Measurements from ENCODE around the gene LMAN2. TPM values are rescaled to one million over a fixed set of nuclear protein-coding genes. Genes with fewer than 3 reads are reported as not detected.
"Not testable (repeated sequence)": the region's sequence is repeated elsewhere in the genome, so short reads cannot be mapped to it uniquely, and the experiment has no call there.

Gene LMAN2
- total RNA-seq, 4 donors from 2014 or later = 119 to 191 (median 160) TPM

DNA sequence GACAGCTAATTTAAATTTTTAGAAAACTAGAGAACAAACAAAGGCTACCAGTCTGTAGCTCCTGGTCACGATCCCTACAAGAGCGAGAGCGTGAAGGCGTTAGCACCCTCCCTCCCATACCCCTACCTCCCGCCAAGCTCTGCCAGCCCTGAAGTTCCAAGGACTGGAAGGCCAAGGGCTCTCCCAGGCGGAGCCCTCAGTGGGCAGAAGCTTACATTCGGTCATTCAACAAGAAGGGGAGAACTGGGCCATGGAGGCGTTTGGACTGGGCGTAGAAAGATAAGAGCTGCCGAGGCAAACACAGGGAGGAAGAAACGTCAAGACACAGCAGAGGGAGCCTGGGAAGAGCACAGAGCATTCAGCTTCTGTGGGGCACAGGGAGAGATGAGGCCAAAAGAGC lies 42.7 kb downstream of the LMAN2 start:
- Histone ChIP-seq H3K4me1 (peaks cover 67% of the 10 kb centered on the region), H3K36me3 (peaks cover 27% of the 10 kb centered on the region), H3K27ac (no peak overlapping the region), H3K27me3 (no peaks in the 10 kb centered on the region), H3K4me3 (no peak overlapping the region), H3K9me3 (no peaks in the 10 kb centered on the region)
- TF ChIP-seq EP300 (IDR thresholded peaks at IDR 0.05) (no peak), POLR2A (IDR thresholded peaks at IDR 0.05) (no peak), POLR2AphosphoS5 (IDR thresholded peaks at IDR 0.05) (no peak)
- TF ChIP-seq, protein P1, sequence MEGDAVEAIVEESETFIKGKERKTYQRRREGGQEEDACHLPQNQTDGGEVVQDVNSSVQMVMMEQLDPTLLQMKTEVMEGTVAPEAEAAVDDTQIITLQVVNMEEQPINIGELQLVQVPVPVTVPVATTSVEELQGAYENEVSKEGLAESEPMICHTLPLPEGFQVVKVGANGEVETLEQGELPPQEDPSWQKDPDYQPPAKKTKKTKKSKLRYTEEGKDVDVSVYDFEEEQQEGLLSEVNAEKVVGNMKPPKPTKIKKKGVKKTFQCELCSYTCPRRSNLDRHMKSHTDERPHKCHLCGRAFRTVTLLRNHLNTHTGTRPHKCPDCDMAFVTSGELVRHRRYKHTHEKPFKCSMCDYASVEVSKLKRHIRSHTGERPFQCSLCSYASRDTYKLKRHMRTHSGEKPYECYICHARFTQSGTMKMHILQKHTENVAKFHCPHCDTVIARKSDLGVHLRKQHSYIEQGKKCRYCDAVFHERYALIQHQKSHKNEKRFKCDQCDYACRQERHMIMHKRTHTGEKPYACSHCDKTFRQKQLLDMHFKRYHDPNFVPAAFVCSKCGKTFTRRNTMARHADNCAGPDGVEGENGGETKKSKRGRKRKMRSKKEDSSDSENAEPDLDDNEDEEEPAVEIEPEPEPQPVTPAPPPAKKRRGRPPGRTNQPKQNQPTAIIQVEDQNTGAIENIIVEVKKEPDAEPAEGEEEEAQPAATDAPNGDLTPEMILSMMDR (IDR thresholded peaks at IDR 0.05) = no peak
- 92% methylated on average over 11 of the region's 11 CpGs for WGBS
- DNase-seq (ENCODE audit: low spot score in 2 of 2) = no peak

DNA sequence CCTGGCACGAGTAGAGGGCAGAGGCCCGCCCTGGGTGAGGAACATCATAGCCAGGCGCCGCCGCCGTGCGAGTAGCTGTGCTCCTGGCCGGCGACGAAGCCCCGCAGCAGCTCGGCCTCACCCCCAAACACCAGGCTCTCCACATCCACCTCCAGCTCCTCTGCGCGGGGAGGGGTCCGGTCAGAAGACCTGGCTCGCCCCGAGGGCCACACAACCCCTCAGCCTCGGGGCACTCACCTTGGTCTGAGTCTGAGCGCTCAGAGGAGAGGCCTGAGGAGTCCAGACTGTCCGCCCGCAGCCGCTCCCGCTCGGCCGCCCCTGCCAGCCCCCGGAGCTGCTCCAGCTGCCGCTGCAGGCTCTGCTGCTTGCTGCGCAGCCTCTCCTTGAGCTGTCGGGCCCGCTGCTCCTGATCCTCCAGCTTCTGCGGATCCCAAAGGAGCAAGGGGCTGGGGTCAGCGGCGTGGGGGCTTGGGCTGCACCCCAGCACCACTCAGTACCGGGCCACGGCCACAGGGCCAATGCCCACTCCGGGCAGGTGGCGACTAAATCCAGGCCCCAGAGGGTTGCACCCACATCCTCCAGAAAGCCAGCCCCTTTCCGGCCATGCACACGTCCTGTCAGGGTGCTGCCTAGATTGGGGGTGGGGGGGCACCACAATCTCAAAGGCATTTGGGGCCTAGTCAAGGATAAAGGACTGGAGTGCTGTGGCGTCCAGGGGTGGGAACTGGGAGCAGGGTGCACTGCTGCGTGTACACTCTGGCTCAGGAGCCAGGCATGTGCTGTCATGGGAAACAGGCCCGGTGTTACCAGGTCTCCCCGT lies 43.7 kb downstream of the LMAN2 start:
- peaks cover 69% of the 10 kb centered on the region for H3K4me1 ChIP-seq
- no peaks in the 10 kb centered on the region for H3K27me3 ChIP-seq
- no peak overlapping the region for H3K27ac ChIP-seq
- peaks cover 27% of the 10 kb centered on the region for H3K36me3 ChIP-seq
- H3K4me3 ChIP-seq = no peak overlapping the region
- H3K9me3 ChIP-seq = no peaks in the 10 kb centered on the region
- WGBS = 85% methylated on average over 31 of the region's 43 CpGs
- TF ChIP-seq POLR2A (IDR thresholded peaks at IDR 0.05) (no peak), EP300 (IDR thresholded peaks at IDR 0.05) (no peak), POLR2AphosphoS5 (IDR thresholded peaks at IDR 0.05) (no peak)
- TF ChIP-seq, protein P1 (IDR thresholded peaks at IDR 0.05) = no peak
- DNase-seq (ENCODE audit: low spot score in 2 of 2) = no peak

DNA sequence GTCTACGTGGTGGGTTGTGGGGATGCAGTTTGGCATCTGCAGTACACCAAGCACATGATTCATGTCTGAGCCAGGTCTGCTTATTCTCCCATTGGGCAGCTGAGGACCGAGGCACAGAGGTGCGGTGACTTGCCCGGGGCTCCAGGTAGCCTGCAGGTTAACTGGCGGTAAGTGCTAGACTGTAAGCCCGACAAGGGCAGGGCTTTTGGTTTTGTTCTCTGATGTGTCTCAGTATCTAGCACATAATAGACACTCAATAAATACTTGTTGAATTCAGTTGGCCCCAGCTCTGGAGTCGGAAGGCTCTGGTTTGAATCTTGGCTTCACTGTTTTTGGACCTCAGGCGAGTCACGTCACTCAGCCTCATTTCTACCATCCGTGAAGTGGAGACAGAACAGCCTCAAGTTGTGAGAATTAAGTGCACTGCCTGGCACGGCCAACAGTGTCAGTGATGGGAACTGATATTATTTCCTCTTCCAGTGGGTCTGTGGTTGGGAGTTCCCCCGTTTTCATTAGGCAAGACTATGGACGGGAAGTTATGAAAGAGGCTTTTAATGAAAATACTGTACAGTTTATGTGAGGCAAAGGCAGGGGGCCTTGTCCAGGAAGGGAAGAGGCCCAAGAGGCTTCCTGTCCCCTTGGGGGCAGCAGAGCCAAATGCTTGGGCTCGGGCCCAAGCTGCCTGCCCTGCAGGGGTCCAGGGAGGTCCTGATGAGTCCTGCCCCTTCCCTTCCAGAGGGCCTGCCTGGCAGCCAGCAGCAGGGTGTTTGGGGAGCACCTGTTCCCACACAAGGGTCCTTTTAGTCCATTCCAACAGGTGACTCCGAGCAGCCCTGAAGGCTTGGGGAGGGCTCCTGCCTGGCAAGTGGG lies 44.6 kb downstream of the LMAN2 start:
- peak in 1 of 2 donors; percentile 70 for DNase-seq (ENCODE audit: low spot score in 2 of 2)
- Histone ChIP-seq H3K27ac (no peak overlapping the region), H3K9me3 (no peaks in the 10 kb centered on the region), H3K4me1 (peaks cover 71% of the 10 kb centered on the region), H3K4me3 (no peak overlapping the region), H3K36me3 (peaks cover 27% of the 10 kb centered on the region), H3K27me3 (no peaks in the 10 kb centered on the region)
- no peak for TF ChIP-seq EP300 (IDR thresholded peaks at IDR 0.05)
- no peak for TF ChIP-seq POLR2AphosphoS5 (IDR thresholded peaks at IDR 0.05)
- no peak for TF ChIP-seq POLR2A (IDR thresholded peaks at IDR 0.05)
- TF ChIP-seq, protein P1 (IDR thresholded peaks at IDR 0.05) = no peak
- WGBS = 69% methylated on average over 11 of the region's 15 CpGs

DNA sequence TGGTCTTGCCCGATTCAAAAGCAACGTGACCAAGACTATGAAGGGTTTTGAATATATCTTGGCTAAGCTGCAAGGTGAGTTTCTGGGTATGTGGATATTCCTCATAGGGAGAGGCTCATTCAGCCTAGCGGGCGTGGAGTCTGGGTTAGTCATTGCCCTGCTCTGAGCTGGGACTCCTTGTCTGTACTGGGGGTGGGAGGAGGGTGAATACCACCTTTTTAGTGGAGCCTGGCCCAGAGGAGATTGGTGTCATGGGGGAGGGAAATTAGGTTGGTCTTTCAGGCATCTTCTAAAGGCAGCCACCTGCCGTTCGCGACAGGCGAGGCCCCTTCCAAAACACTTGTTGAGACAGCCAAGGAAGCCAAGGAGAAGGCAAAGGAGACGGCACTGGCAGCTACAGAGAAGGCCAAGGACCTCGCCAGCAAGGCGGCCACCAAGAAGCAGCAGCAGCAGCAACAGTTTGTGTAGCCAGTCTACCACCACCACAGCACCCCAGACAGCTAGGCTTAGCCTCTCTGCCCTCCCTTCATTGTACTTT lies 45.3 kb downstream of the LMAN2 start:
- DNase-seq (ENCODE audit: low spot score in 2 of 2) = peak in 1 of 2 donors; percentile 64
- not testable (repeated sequence) for H3K27me3 ChIP-seq, H3K4me3 ChIP-seq, H3K27ac ChIP-seq, H3K9me3 ChIP-seq
- Histone ChIP-seq H3K36me3 (peaks cover 27% of the 10 kb centered on the region), H3K4me1 (peaks cover 71% of the 10 kb centered on the region)
- WGBS = 83% methylated on average over 10 of the region's 11 CpGs

- Histone ChIP-seq H3K4me1 (peaks cover 75% of the 10 kb centered on the region), H3K27ac (peak overlapping the region; percentile 85), H3K36me3 (peaks cover 27% of the 10 kb centered on the region), H3K27me3 (no peaks in the 10 kb centered on the region), H3K4me3 (peak overlapping the region; percentile 69), H3K9me3 (no peaks in the 10 kb centered on the region)
- 34% methylated on average over 12 of the region's 19 CpGs for WGBS
- DNase-seq (ENCODE audit: low spot score in 2 of 2) = peak in 1 of 2 donors; percentile 73
- TF ChIP-seq EP300 (IDR thresholded peaks at IDR 0.05) = no peak
- TF ChIP-seq POLR2AphosphoS5 (IDR thresholded peaks at IDR 0.05) = no peak
Measured at GRCh38 chr5:177304392-177305119, 46.9 kb downstream of the LMAN2 start.

All from suprapubic skin (tissue), 4 donors.